Astrocyte (in vitro differentiated cells and primary cell): ENCODE results near the gene SGIP1. TPM values are rescaled to one million over a fixed set of nuclear protein-coding genes. Genes with fewer than 3 reads are reported as not detected.

Source experiments
- DNase-seq: peaks from one replicate; pipeline ENCODE4 v3.0.0-alpha.2; 2010; ENCODE audit warnings: low read depth
- FAIRE-seq: peaks from 2 replicates; lab custom pipeline; 2011; peaks lifted over from hg19 to GRCh38; lab: Jason Lieb, UNC
- H2AFZ ChIP-seq: 2 replicates; pipeline ENCODE4 v1.6.0; 2012; ENCODE audit warnings: low read depth, low read length, inconsistent platforms
- H3K27ac ChIP-seq: 2 replicates; pipeline ENCODE4 v1.5.1; 2011; ENCODE audit warnings: low read depth, low read length, inconsistent platforms
- H3K27me3 ChIP-seq: 2 replicates; pipeline ENCODE4 v1.6.0; 2011; ENCODE audit warnings: low read length, inconsistent platforms; ENCODE audit not compliant: insufficient read depth
- H3K36me3 ChIP-seq: 2 replicates; pipeline ENCODE4 v1.5.1; 2011; ENCODE audit warnings: low read length, inconsistent platforms; ENCODE audit not compliant: insufficient read depth
- H3K4me1 ChIP-seq: 2 replicates; pipeline ENCODE4 v1.5.1; 2011; ENCODE audit warnings: low read length, inconsistent platforms; ENCODE audit not compliant: insufficient read depth
- H3K4me2 ChIP-seq: 2 replicates; pipeline ENCODE4 v1.6.0; 2012; ENCODE audit warnings: low read length, inconsistent platforms
- H3K4me3 ChIP-seq: 2 replicates; pipeline ENCODE4 v1.5.1; 2011; ENCODE audit warnings: low read depth, mild to moderate bottlenecking, low read length, inconsistent platforms; ENCODE audit not compliant: insufficient read depth
- H3K79me2 ChIP-seq: 2 replicates; pipeline ENCODE4 v1.6.0; 2012; ENCODE audit warnings: mild to moderate bottlenecking, low read length, inconsistent platforms; ENCODE audit not compliant: insufficient read depth
- H3K9ac ChIP-seq: 2 replicates; pipeline ENCODE4 v1.6.0; 2012; ENCODE audit warnings: mild to moderate bottlenecking, low read length, inconsistent platforms
- H3K9me3 ChIP-seq: 2 replicates; pipeline ENCODE4 v1.5.1; 2012; ENCODE audit warnings: low read depth, mild to moderate bottlenecking, low read length, inconsistent platforms; ENCODE audit not compliant: insufficient read depth
- H4K20me1 ChIP-seq: 2 replicates; pipeline ENCODE4 v1.6.0; 2012; ENCODE audit warnings: low read length, inconsistent platforms; ENCODE audit not compliant: insufficient read depth
- H3K27ac Mint-ChIP-seq: one replicate; pipeline ENCODE4 v1.8.0; 2021; ENCODE audit warnings: mild to moderate bottlenecking, mixed read lengths; ENCODE audit not compliant: unreplicated experiment
- H3K27me3 Mint-ChIP-seq: one replicate; pipeline ENCODE4 v1.8.0; 2021; ENCODE audit warnings: low read depth, mixed read lengths; ENCODE audit not compliant: unreplicated experiment
- H3K36me3 Mint-ChIP-seq: one replicate; pipeline ENCODE4 v1.8.0; 2021; ENCODE audit warnings: low read depth, mixed read lengths; ENCODE audit not compliant: unreplicated experiment
- H3K4me1 Mint-ChIP-seq: one replicate; pipeline ENCODE4 v1.8.0; 2021; ENCODE audit warnings: low read depth, mixed read lengths; ENCODE audit not compliant: unreplicated experiment
- H3K4me3 Mint-ChIP-seq: one replicate; pipeline ENCODE4 v1.8.0; 2021; ENCODE audit warnings: mild to moderate bottlenecking, moderate library complexity, mixed read lengths; ENCODE audit not compliant: unreplicated experiment
- H3K9me3 Mint-ChIP-seq: one replicate; pipeline ENCODE4 v1.8.0; 2021; ENCODE audit warnings: mild to moderate bottlenecking, mixed read lengths; ENCODE audit not compliant: unreplicated experiment
- CTCF ChIP-seq: IDR thresholded peaks from 2 replicates; pipeline ENCODE4 v1.5.1; 2011; ENCODE audit warnings: low read depth, mild to moderate bottlenecking, inconsistent platforms, low read length, moderate library complexity; ENCODE audit not compliant: insufficient read depth
- EZH2 ChIP-seq: IDR thresholded peaks from 2 replicates; pipeline ENCODE4 v1.6.1; 2012; ENCODE audit warnings: mild to moderate bottlenecking, low read length, inconsistent platforms; ENCODE audit not compliant: insufficient read depth
- total RNA-seq: library from RNA; stranded (reverse); gene quantifications from 2 replicates; pipeline ENCODE4 v1.2.1, GENCODE V29; 2021

Gene SGIP1
- total RNA-seq, 1 donor from 2014 or later, result 8.8 TPM

GRCh38 chr1:66575739-66576138, 41.8 kb downstream of the SGIP1 start:
- TF ChIP-seq CTCF, result no peak
- TF ChIP-seq EZH2, result no peak
- no peak overlapping the region for H3K4me3 Mint-ChIP-seq
- Histone ChIP-seq H3K27me3 (no peaks in the 10 kb centered on the region), H2AFZ (no peak overlapping the region), H3K9me3 (no peaks in the 10 kb centered on the region), H3K27ac (no peak overlapping the region), H3K4me3 (no peak overlapping the region), H4K20me1 (no peaks in the 10 kb centered on the region), H3K79me2 (no peaks in the 10 kb centered on the region), H3K4me1 (peaks cover 24% of the 10 kb centered on the region), H3K9ac (no peak overlapping the region), H3K36me3 (no peaks in the 10 kb centered on the region), H3K4me2 (peak overlapping the region; percentile 2)
- H3K4me1 Mint-ChIP-seq, result peaks cover 19% of the 10 kb centered on the region
- no peaks in the 10 kb centered on the region for H3K27me3 Mint-ChIP-seq
- DNase-seq, result peak; percentile 82
- H3K27ac Mint-ChIP-seq, result no peak overlapping the region
- H3K9me3 Mint-ChIP-seq, result no peaks in the 10 kb centered on the region
- no peaks in the 10 kb centered on the region for H3K36me3 Mint-ChIP-seq
- FAIRE-seq, result no peak

- peak; percentile 55 for FAIRE-seq
- Mint-ChIP-seq H3K9me3 (no peaks in the 10 kb centered on the region), H3K4me1 (peaks cover 13% of the 10 kb centered on the region), H3K27me3 (no peaks in the 10 kb centered on the region), H3K4me3 (no peak overlapping the region), H3K36me3 (no peaks in the 10 kb centered on the region), H3K27ac (no peak overlapping the region)
- H3K9me3 ChIP-seq, result no peaks in the 10 kb centered on the region
- no peak overlapping the region for H3K9ac ChIP-seq
- no peaks in the 10 kb centered on the region for H4K20me1 ChIP-seq
- no peaks in the 10 kb centered on the region for H3K27me3 ChIP-seq
- peaks cover 22% of the 10 kb centered on the region for H3K4me1 ChIP-seq
- H3K4me2 ChIP-seq, result peak overlapping the region; percentile 6
- peak; percentile 42 for DNase-seq
- H2AFZ ChIP-seq, result no peak overlapping the region
- no peak for TF ChIP-seq CTCF
- no peak for TF ChIP-seq EZH2
- H3K36me3 ChIP-seq, result no peaks in the 10 kb centered on the region
- H3K4me3 ChIP-seq, result no peak overlapping the region
- no peaks in the 10 kb centered on the region for H3K79me2 ChIP-seq
- no peak overlapping the region for H3K27ac ChIP-seq
Measured at GRCh38 chr1:66576645-66577044, 42.7 kb downstream of the SGIP1 start.

- H3K4me3 ChIP-seq, result no peak overlapping the region
- TF ChIP-seq CTCF, result no peak
- no peak for TF ChIP-seq EZH2
- no peak for DNase-seq
- H3K4me1 ChIP-seq, result peaks cover 18% of the 10 kb centered on the region
- Mint-ChIP-seq H3K4me3 (no peak overlapping the region), H3K4me1 (peaks cover 6% of the 10 kb centered on the region), H3K36me3 (no peaks in the 10 kb centered on the region), H3K27me3 (no peaks in the 10 kb centered on the region), H3K9me3 (no peaks in the 10 kb centered on the region), H3K27ac (no peak overlapping the region)
- no peaks in the 10 kb centered on the region for H4K20me1 ChIP-seq
- no peak for FAIRE-seq
- H3K36me3 ChIP-seq, result no peaks in the 10 kb centered on the region
- no peaks in the 10 kb centered on the region for H3K9me3 ChIP-seq
- no peak overlapping the region for H3K9ac ChIP-seq
- no peak overlapping the region for H3K4me2 ChIP-seq
- H2AFZ ChIP-seq, result no peak overlapping the region
- no peak overlapping the region for H3K27ac ChIP-seq
- H3K79me2 ChIP-seq, result peaks cover 3% of the 10 kb centered on the region
- H3K27me3 ChIP-seq, result no peaks in the 10 kb centered on the region
Measured at GRCh38 chr1:66578841-66579240, 44.9 kb downstream of the SGIP1 start.
